Measurements from ENCODE around the gene STX4.

The STX4 gene
- total RNA-seq = 40.1 to 54.2 (median 48.2) reads per million in 3 donors

- Histone ChIP-seq H3K4me3 (ENCODE audit: insufficient read depth, low read depth, low read length, poor library complexity, severe bottlenecking) (peak within 1 kb of the TSS; percentile 93), H3K36me3 (ENCODE audit: control insufficient read depth, insufficient read depth, low read length) (peaks cover 13% of the 10 kb centered on the region), H3K27me3 (replicated peaks; ENCODE audit: control insufficient read depth, insufficient read depth, low read length, poor library complexity, severe bottlenecking) (no peaks in the 10 kb centered on the region), H3K27ac (ENCODE audit: insufficient read depth, low read length, poor library complexity, severe bottlenecking) (peak within 1 kb of the TSS; percentile 88), H3K9me3 (ENCODE audit: control insufficient read depth, low read length) (no peaks in the 10 kb centered on the region), H3K4me1 (ENCODE audit: control insufficient read depth, insufficient read depth, low read length, poor library complexity, severe bottlenecking) (peaks cover 6% of the 10 kb centered on the region)
- DNase-seq = peak; percentile 97 to 98 (median 98)
Measured at GRCh38 chr16:31032736-31033708, at the start of gene STX4. Gene STX4, plus strand, starts transcription at chr16:31033558. Its CDS starts 248 bp downstream, at chr16:31033806.

GRCh38 chr16:30983898-30984610, 49.3 kb upstream of the STX4 start:
- H3K9me3 ChIP-seq (ENCODE audit: control insufficient read depth, low read length) = no peaks in the 10 kb centered on the region
- no peak overlapping the region for H3K4me3 ChIP-seq (ENCODE audit: insufficient read depth, low read depth, low read length, poor library complexity, severe bottlenecking)
- no peak for DNase-seq
- H3K27ac ChIP-seq (ENCODE audit: insufficient read depth, low read length, poor library complexity, severe bottlenecking) = no peak overlapping the region
- H3K27me3 ChIP-seq (replicated peaks; ENCODE audit: control insufficient read depth, insufficient read depth, low read length, poor library complexity, severe bottlenecking) = no peaks in the 10 kb centered on the region
- peaks cover 5% of the 10 kb centered on the region for H3K4me1 ChIP-seq (ENCODE audit: control insufficient read depth, insufficient read depth, low read length, poor library complexity, severe bottlenecking)
- peaks cover 27% of the 10 kb centered on the region for H3K36me3 ChIP-seq (ENCODE audit: control insufficient read depth, insufficient read depth, low read length)

GRCh38 chr16:30984669-30985400, 48.5 kb upstream of the STX4 start, which contains the start of gene HSD3B7:
Gene HSD3B7, plus strand, starts transcription at chr16:30985207. Its CDS starts 452 bp downstream, at chr16:30985659.
- H3K36me3 ChIP-seq (ENCODE audit: control insufficient read depth, insufficient read depth, low read length) = peaks cover 20% of the 10 kb centered on the region

GRCh38 chr16:30985401-30986128, 47.8 kb upstream of the STX4 start:
- no peak overlapping the region for H3K27ac ChIP-seq (ENCODE audit: insufficient read depth, low read length, poor library complexity, severe bottlenecking)

More at GRCh38 chr16:30984669-30985400, 48.5 kb upstream of the STX4 start, which contains the start of gene HSD3B7:
- Histone ChIP-seq H3K27me3 (replicated peaks; ENCODE audit: control insufficient read depth, insufficient read depth, low read length, poor library complexity, severe bottlenecking) (no peaks in the 10 kb centered on the region), H3K4me3 (ENCODE audit: insufficient read depth, low read depth, low read length, poor library complexity, severe bottlenecking) (no peak within 1 kb of the TSS), H3K4me1 (ENCODE audit: control insufficient read depth, insufficient read depth, low read length, poor library complexity, severe bottlenecking) (peaks cover 5% of the 10 kb centered on the region), H3K9me3 (ENCODE audit: control insufficient read depth, low read length) (no peaks in the 10 kb centered on the region), H3K27ac (ENCODE audit: insufficient read depth, low read length, poor library complexity, severe bottlenecking) (no peak within 1 kb of the TSS)
- peak; percentile 51 to 75 (median 60) for DNase-seq

GRCh38 chr16:30986129-30986991, 47.0 kb upstream of the STX4 start:
- no peaks in the 10 kb centered on the region for H3K27me3 ChIP-seq (replicated peaks; ENCODE audit: control insufficient read depth, insufficient read depth, low read length, poor library complexity, severe bottlenecking)
- DNase-seq = no peak
- no peaks in the 10 kb centered on the region for H3K9me3 ChIP-seq (ENCODE audit: control insufficient read depth, low read length)
- no peak overlapping the region for H3K4me3 ChIP-seq (ENCODE audit: insufficient read depth, low read depth, low read length, poor library complexity, severe bottlenecking)
- peaks cover 9% of the 10 kb centered on the region for H3K36me3 ChIP-seq (ENCODE audit: control insufficient read depth, insufficient read depth, low read length)
- peaks cover 5% of the 10 kb centered on the region for H3K4me1 ChIP-seq (ENCODE audit: control insufficient read depth, insufficient read depth, low read length, poor library complexity, severe bottlenecking)
- H3K27ac ChIP-seq (ENCODE audit: insufficient read depth, low read length, poor library complexity, severe bottlenecking) = no peak overlapping the region

More at GRCh38 chr16:30985401-30986128, 47.8 kb upstream of the STX4 start:
- H3K36me3 ChIP-seq (ENCODE audit: control insufficient read depth, insufficient read depth, low read length) = peaks cover 13% of the 10 kb centered on the region
- no peaks in the 10 kb centered on the region for H3K9me3 ChIP-seq (ENCODE audit: control insufficient read depth, low read length)
- H3K27me3 ChIP-seq (replicated peaks; ENCODE audit: control insufficient read depth, insufficient read depth, low read length, poor library complexity, severe bottlenecking) = no peaks in the 10 kb centered on the region
- H3K4me3 ChIP-seq (ENCODE audit: insufficient read depth, low read depth, low read length, poor library complexity, severe bottlenecking) = no peak overlapping the region
- peaks cover 5% of the 10 kb centered on the region for H3K4me1 ChIP-seq (ENCODE audit: control insufficient read depth, insufficient read depth, low read length, poor library complexity, severe bottlenecking)
- DNase-seq = no peak

- DNase-seq = no peak
- Histone ChIP-seq H3K4me1 (ENCODE audit: control insufficient read depth, insufficient read depth, low read length, poor library complexity, severe bottlenecking) (peaks cover 5% of the 10 kb centered on the region), H3K27ac (ENCODE audit: insufficient read depth, low read length, poor library complexity, severe bottlenecking) (no peak overlapping the region), H3K4me3 (ENCODE audit: insufficient read depth, low read depth, low read length, poor library complexity, severe bottlenecking) (no peak overlapping the region), H3K27me3 (replicated peaks; ENCODE audit: control insufficient read depth, insufficient read depth, low read length, poor library complexity, severe bottlenecking) (no peaks in the 10 kb centered on the region), H3K36me3 (ENCODE audit: control insufficient read depth, insufficient read depth, low read length) (peaks cover 3% of the 10 kb centered on the region), H3K9me3 (ENCODE audit: control insufficient read depth, low read length) (no peaks in the 10 kb centered on the region)
Measured at GRCh38 chr16:30987581-30988190, 45.7 kb upstream of the STX4 start.

GRCh38 chr16:30989469-30990047, 43.8 kb upstream of the STX4 start:
- no peak for DNase-seq
- no peak overlapping the region for H3K27ac ChIP-seq (ENCODE audit: insufficient read depth, low read length, poor library complexity, severe bottlenecking)
- H3K4me3 ChIP-seq (ENCODE audit: insufficient read depth, low read depth, low read length, poor library complexity, severe bottlenecking) = no peak overlapping the region
- no peaks in the 10 kb centered on the region for H3K9me3 ChIP-seq (ENCODE audit: control insufficient read depth, low read length)
- peaks cover 5% of the 10 kb centered on the region for H3K4me1 ChIP-seq (ENCODE audit: control insufficient read depth, insufficient read depth, low read length, poor library complexity, severe bottlenecking)
- H3K36me3 ChIP-seq (ENCODE audit: control insufficient read depth, insufficient read depth, low read length) = no peaks in the 10 kb centered on the region
- no peaks in the 10 kb centered on the region for H3K27me3 ChIP-seq (replicated peaks; ENCODE audit: control insufficient read depth, insufficient read depth, low read length, poor library complexity, severe bottlenecking)

GRCh38 chr16:30990105-30990504, 43.3 kb upstream of the STX4 start:
- Histone ChIP-seq H3K4me1 (ENCODE audit: control insufficient read depth, insufficient read depth, low read length, poor library complexity, severe bottlenecking) (peaks cover 2% of the 10 kb centered on the region), H3K4me3 (ENCODE audit: insufficient read depth, low read depth, low read length, poor library complexity, severe bottlenecking) (no peak overlapping the region), H3K36me3 (ENCODE audit: control insufficient read depth, insufficient read depth, low read length) (no peaks in the 10 kb centered on the region), H3K27ac (ENCODE audit: insufficient read depth, low read length, poor library complexity, severe bottlenecking) (no peak overlapping the region), H3K27me3 (replicated peaks; ENCODE audit: control insufficient read depth, insufficient read depth, low read length, poor library complexity, severe bottlenecking) (no peaks in the 10 kb centered on the region), H3K9me3 (ENCODE audit: control insufficient read depth, low read length) (no peaks in the 10 kb centered on the region)
- no peak for DNase-seq

Data from effector memory CD4-positive, alpha-beta T cell (primary cell).